HG03571 (cell line): ENCODE data around the gene SHISA7.

Source experiments
- ATAC-seq: cut with Tn5 transposase; IDR thresholded peaks from one replicate; pipeline ENCODE4 v1.9.1; 2021; ENCODE audit not compliant: unreplicated experiment

SHISA7 gene

GRCh38 chr19:55482156-55482961 is 39.3 kb upstream of the SHISA7 start:
- no peak for ATAC-seq

DNA sequence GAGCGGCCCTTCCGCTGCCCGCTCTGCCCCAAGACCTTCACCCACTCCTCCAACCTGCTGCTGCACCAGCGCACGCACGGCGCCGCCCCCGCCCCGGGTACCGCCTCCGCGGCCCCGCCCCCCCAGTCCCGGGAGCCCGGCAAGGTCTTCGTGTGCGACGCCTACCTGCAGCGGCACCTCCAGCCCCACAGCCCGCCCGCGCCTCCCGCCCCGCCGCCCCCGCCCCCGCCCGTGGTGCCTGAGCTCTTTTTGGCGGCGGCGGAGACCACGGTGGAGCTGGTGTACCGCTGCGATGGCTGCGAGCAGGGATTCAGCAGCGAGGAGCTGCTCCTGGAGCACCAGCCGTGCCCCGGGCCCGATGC is 38.7 kb upstream of the SHISA7 start:
- no peak for ATAC-seq

DNA sequence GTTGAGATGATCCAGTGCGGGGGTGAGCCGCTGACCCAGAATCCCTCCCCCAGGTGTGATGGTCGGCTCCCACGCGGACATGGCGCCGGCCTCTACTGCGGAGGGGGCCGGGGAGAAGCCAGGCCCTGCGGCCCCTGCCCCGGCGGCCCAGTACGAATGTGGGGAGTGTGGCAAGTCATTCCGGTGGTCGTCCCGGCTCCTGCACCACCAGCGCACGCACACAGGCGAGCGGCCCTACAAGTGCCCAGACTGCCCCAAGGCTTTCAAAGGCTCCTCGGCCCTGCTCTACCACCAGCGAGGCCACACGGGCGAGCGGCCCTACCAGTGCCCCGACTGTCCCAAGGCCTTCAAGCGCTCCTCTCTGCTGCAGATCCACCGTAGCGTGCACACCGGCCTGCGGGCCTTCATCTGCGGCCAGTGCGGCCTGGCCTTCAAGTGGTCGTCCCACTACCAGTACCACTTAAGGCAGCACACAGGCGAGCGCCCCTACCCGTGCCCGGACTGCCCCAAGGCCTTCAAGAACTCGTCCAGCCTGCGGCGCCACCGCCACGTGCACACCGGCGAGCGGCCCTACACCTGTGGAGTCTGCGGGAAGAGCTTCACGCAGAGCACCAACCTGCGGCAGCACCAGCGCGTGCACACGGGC is 38.2 kb upstream of the SHISA7 start:
- ATAC-seq: no peak

GRCh38 chr19:55479451-55480230 is 36.5 kb upstream of the SHISA7 start:
- ATAC-seq: no peak

DNA sequence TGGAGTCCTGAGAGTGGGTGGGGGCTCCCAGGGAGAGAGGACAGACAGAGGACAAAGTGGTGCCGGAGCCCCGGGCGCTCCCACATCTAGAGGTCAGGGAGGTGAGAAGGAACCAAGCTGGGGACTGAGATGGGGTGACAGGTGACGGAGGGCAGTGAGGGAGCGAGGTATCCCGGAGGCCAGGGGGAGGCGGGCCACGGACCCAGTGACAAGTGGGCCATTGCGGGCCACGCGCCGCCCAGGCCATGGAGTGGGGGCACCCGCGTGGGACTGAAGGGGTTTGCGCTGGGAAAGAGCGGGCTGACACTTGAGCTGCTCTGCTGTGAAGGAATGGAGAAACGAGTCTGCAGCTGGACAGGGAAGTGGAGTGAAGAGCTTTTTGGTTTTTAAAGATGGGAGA is 35.9 kb upstream of the SHISA7 start:
- ATAC-seq: no peak

GRCh38 chr19:55478364-55478763 is 35.3 kb upstream of the SHISA7 start:
- no peak for ATAC-seq

DNA sequence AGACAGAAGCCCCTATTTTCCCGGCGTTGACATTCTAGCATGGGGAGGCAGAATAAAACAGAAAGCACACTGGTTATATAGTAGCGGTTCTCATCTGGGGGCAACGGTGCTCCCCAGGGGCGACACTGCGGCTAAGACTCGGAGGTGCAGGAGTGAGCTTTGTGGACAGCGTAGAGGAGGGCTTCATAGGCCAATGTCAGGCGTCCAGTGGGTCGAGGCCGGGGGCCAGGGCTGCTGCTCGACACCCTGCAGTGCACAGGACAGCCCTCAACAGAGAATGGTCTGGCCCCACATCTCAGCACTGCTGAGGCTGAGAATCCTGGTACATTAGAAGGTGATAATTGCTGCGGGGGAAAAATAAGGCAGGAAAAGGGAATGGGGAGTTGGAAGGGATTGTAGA is 34.8 kb upstream of the SHISA7 start:
- ATAC-seq: no peak

DNA sequence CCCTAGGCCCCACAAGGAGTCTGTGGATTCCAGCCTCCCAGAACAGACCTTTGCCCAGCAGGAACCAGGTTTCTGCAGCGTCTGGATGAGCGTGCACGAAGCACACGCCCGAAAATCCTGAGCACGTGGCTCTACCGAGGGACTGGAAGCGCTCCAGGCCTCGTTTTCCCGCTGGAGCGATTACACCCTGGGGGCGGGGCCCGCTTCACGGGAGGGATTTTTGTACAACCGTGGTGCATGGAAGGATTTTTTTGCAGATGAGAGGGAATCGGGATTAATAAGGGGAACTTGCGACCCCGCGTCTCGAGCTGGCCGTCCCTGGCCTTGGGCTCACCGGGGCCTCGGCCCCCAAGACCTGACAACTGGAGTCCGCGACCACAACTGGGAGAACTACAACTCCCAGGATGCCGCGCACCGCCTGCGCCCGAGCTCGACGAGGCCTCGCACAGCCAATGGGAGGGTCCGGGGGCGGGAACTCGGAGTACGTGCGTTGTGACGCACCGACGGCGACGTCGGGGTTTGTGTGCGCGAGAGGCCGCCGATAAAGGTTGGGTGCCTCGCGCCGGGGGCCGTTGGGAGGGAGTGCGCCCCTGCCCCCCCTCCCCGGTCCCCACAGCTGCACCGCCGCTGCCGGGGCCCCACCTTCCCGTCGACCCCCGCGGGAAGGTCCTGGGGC is 33.1 kb upstream of the SHISA7 start, which contains the start of gene ZNF628:
Gene ZNF628, plus strand, starts transcription at position 518 of the 676 bp plus-strand sequence. CDS start 3,294 bp downstream, outside the sequence.
- peak; percentile 94 for ATAC-seq

DNA sequence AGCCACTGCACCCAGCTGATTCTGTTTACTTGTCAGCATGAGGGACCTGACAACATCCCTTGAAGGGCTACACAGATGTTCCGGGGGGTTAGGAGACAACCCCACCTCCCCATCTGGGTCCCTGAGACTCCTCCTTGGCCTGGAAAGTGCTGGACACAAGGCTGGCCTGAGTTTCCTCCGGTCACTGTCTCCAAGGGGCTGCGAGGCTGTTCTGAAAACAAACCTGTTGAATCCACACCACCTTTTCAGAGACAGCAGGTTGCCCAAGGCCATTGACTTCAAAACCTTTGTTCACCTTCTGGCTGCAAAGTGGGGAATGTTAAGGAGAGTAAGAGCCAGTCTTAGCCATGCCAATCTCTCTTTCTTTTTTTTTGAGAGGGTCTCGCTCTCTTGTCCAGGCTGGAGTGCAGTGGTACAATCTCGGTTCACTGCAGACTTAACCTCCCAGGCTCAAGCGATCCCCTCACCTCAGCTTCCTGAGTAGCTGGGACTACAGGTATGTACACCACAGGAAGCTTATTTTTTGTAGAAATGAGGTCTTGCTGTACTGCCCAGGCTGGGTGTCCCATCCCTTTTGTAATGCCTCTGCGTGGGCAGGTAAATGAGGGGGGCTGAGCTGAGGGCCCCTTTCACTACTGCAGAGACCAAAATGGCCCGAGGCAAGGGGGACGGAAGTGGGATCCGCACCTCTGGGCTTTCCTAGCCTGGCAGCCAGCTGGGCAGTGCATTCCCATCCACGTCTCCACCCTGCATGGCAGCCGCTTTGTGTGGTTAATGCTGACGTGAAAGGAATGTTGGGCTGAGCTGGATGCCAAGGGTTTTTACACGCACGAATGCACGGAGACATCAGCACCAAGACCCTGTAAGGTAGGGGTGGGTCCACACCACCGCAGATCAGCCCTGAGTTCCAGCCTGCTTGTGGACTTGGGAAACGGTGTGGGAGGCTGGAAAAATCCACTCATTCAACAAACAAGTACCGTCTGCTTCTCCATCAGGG is 31.5 kb upstream of the SHISA7 start:
- ATAC-seq: no peak

GRCh38 chr19:55473225-55474012 is 30.3 kb upstream of the SHISA7 start:
- no peak for ATAC-seq

- ATAC-seq: no peak
Measured at GRCh38 chr19:55472463-55472862, 29.4 kb upstream of the SHISA7 start.

- ATAC-seq: no peak
Measured at GRCh38 chr19:55471266-55471665, 28.2 kb upstream of the SHISA7 start.

DNA sequence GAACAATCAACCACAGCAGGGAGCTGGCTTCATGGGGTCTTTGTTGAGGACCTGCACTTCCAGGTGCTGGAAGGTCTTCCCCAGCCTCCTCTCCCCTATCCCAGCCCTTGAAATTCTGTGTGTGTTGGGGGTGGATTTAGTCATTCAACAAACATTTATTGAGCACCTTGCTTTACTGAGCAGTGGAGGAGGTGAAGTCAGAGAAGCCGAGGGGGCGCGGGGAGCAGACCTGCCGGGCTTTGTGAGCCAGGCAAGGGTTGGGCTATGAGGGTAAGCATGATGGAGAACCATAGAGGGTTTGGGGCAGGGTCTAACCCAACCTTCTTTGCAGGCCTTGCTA is 24.9 kb upstream of the SHISA7 start:
- no peak for ATAC-seq

DNA sequence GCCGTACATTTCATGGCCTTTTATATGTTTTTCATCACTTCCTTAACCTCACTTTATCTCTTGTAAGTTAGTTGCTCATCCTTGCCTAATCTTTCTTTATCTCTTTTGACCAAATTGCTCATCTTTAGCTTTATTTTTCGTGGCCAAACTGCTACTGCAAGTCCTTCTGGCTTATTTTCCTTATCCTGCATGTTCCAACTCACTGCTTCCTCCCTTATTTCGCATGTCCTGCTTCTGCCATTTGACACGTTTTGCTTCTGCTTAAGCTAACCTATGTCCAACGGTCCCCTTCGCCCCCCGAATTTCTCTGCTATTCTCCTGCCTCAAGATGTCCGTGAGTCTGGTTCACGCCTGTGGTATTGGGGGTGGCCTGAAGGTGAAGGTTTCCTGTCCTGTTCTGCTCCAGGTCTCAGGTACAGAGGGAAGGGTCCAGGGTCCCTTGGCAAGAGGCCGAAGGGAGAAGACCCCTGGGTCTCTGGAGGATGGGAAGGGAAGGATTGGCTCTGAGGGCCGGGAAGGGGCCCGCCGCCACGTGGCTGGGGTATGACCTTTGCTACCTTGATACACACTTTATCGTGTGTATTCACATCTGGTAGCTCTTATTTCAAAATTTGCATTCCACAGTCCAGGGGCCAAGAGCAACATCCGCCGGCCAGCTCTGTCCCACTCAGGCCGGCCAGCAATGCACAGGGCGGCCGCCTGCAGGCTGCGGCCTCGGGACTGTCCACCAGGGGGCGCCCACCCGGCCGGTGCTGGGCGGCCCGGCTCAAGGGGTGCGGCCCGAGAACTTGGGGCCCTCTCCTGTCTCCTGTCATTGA is 24.3 kb upstream of the SHISA7 start:
- peak; percentile 61 for ATAC-seq

GRCh38 chr19:55466241-55466614 is 23.1 kb upstream of the SHISA7 start:
- no peak for ATAC-seq

- ATAC-seq: no peak
Measured at GRCh38 chr19:55465460-55466240, 22.6 kb upstream of the SHISA7 start.

DNA sequence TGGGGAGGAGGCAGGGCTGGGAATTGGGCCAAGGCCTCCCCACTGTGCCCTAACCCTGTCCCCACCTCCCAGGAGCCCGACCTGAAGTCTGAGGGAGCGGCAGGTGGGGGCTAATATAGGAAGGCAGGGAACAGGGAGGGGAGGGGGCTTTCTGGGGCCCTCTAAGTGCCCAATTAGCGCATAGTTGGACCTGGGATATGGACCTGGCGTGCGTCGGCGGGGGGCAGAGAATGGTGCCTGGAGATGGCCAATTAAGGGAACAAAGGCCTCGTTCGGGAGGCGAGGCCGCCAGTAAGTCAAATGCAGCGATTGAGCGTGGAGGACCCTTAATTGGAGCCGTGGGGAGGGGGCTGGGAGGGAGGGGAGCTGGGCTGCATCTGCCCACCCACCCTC is 21.6 kb upstream of the SHISA7 start, which contains the start of gene C19orf85:
Gene C19orf85, minus strand, starts transcription at position 90 of the 393 bp plus-strand sequence. CDS start 197 bp downstream, outside the sequence.
- ATAC-seq: no peak
